Spleen (tissue), 7 donors: ENCODE measurements around the gene ZFAND5.

Experiments
- POLR2AphosphoS5 ChIP-seq, 3 donors: sonication (generic); formaldehyde crosslinking; IDR thresholded peaks; one replicate each; pipeline ENCODE4 v1.5.1; 2017; ENCODE audit warnings: antibody characterized with exemption in 3 of 3
- TF ChIP-seq, protein P1 (sequence below), 11 experiments: fragments of 200-600 bp in 7 of 11; fragments of 450-650 bp in 4 of 11; sonication (generic) in 4 of 11; IDR thresholded peaks in 8 of 11; conservative IDR thresholded peaks in 3 of 11; 1 replicate in 7 of 11; 2 replicates in 4 of 11; pipeline versions ENCODE4 v1.4.0 to v1.8.0; 2016 to 2021; ENCODE audit warnings: antibody characterized with exemption in 11 of 11, inconsistent platforms in 4 of 11, mild to moderate bottlenecking in 1 of 11
- donor health status: DM: no; HTN: no; CAD: no; lungs with moderate emphysema.
- donor health status: DM: no; HTN: no; CAD: no.
- donor health status: DM: no; HTN: no; CAD: no.

DNA sequence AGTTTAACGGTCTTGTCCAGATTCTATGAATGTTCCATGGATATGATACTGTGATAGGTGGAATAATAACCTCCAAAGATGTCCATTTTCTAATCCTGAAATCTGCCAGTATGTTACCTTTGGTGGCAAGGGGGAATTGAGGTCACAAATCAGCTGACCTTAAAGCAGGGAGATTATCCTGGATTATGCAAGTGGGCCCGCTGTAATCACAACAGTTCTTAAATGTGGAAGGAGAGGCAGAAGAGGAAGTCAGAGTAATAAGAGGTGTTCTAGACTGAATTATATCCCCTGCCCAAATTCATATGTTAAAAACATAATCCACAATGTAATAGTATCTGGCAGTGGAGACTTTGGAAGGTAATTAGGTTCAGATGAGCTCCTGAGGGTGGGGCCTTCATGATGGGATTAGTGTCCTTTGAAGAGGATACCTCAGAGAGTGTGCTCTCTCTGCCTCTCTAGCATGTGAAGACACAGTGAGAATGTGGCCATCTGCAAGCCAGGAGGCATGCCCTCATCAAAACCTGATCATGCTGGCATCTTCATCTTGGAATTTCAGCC, 47.6 kb upstream of the ZFAND5 start:
- no peak for TF ChIP-seq POLR2AphosphoS5 (IDR thresholded peaks at IDR 0.05)
- TF ChIP-seq, protein P1, sequence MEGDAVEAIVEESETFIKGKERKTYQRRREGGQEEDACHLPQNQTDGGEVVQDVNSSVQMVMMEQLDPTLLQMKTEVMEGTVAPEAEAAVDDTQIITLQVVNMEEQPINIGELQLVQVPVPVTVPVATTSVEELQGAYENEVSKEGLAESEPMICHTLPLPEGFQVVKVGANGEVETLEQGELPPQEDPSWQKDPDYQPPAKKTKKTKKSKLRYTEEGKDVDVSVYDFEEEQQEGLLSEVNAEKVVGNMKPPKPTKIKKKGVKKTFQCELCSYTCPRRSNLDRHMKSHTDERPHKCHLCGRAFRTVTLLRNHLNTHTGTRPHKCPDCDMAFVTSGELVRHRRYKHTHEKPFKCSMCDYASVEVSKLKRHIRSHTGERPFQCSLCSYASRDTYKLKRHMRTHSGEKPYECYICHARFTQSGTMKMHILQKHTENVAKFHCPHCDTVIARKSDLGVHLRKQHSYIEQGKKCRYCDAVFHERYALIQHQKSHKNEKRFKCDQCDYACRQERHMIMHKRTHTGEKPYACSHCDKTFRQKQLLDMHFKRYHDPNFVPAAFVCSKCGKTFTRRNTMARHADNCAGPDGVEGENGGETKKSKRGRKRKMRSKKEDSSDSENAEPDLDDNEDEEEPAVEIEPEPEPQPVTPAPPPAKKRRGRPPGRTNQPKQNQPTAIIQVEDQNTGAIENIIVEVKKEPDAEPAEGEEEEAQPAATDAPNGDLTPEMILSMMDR (IDR thresholded peaks at IDR 0.05 in 8 of 11, conservative IDR thresholded peaks at IDR 0.05 in 3 of 11), result no peak
